NCI-H2196 treated with DMSO at 0.1 percent for 48 hours (cell line): ENCODE results near the gene LRRFIP2.

Experiments used
- DNase-seq: peaks from one replicate; lab custom pipeline; 2025; ENCODE audit not compliant: unreplicated experiment; lab: John Stamatoyannopoulos, UW

The LRRFIP2 gene

DNA sequence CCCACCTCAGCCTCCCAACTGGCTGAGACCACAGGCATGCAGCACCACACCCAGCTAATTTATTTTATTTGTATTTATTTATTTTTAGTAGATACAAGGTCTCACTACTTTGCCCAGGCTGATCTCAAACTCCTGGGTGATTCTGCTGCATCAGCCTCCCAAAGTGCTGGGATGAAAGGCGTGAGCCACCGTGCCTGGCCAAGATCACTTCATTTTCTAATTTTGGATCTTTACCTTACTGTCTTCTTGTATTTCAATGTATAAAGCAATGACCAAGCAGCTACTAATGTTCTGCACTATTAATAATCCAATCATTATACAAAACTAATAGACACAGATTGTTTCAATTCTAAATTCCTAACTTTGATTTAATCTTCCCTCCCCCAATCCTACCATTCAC lies 56.2 kb downstream of the LRRFIP2 start:
- no peak for DNase-seq

GRCh38 chr3:37117548-37117947 lies 56.8 kb downstream of the LRRFIP2 start:
- no peak for DNase-seq

DNA sequence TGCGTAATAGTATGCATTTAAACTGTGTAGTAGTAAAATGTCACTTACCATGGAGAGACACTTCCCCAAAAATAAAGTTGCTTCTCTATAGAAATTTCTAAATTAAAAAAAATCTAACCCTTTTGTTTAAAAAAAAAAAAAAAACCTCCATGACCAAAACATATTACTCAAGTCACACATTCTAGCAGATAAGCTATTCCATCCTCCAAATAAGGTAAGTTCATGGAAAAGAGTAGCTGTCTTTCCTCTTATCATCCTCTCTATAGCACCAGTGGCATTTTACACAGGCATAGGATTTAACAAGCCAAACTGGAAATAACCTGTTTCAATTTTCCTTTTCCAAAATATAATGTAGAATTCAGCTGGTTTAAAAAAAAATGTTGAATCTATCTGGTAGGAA lies 57.4 kb downstream of the LRRFIP2 start:
- DNase-seq = no peak

DNA sequence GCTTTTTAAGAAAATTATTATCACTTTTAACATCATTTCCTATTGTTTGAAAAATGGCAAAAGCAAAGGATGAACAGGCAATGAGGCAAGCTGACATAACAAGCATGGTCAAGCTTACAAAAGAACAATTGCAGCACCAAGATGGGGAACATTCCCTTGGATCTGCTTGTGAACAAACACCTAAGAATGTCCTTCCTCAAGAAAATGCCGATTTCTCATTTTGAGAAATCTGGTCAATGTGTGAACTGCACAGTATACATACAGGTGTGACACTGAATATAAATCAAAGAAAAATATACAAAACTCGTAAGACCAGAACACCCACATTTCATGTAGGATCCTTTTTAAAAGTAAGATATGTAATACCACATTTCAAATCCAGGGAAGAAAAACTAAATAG lies 58.9 kb downstream of the LRRFIP2 start:
- no peak for DNase-seq

GRCh38 chr3:37114251-37115145 lies 59.9 kb downstream of the LRRFIP2 start:
- no peak for DNase-seq

DNA sequence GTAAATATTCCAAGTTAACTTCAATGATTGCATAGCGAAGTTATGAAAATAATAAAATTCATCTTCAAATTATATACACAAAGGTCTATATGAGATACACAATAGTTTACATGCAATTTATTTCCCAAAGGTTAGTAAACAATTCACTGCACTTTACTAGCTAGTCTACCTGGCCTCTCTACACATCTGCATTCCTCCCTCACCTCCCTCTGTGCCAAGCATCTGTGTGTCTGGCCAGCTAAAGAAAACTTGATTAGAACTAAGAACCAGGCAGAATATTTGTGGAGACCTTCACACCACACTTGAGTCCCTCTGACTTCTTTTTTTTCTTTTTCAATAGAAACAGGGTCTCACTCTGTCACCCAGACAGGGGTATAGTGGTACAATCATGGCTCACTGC lies 61.4 kb downstream of the LRRFIP2 start:
- DNase-seq = no peak

GRCh38 chr3:37111199-37111598 lies 63.2 kb downstream of the LRRFIP2 start:
- no peak for DNase-seq

DNA sequence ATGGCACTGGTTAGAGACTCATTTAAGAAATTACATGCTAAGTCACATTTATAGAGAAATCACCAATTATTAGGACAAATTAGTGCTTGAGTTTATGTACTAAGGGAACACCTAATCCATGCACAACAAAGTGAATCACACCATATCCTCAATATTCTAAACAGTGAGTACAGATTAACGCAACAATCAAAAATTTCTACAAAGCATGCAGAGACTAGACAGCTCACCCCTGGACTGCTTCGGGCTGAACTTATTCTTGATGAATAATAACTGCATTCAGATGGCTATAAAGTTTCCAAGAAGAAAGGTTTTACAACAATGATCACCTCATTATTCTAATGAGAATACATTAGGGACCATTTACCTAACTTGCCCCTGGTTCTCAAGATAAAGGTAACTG lies 66.5 kb downstream of the LRRFIP2 start:
- DNase-seq = no peak

DNA sequence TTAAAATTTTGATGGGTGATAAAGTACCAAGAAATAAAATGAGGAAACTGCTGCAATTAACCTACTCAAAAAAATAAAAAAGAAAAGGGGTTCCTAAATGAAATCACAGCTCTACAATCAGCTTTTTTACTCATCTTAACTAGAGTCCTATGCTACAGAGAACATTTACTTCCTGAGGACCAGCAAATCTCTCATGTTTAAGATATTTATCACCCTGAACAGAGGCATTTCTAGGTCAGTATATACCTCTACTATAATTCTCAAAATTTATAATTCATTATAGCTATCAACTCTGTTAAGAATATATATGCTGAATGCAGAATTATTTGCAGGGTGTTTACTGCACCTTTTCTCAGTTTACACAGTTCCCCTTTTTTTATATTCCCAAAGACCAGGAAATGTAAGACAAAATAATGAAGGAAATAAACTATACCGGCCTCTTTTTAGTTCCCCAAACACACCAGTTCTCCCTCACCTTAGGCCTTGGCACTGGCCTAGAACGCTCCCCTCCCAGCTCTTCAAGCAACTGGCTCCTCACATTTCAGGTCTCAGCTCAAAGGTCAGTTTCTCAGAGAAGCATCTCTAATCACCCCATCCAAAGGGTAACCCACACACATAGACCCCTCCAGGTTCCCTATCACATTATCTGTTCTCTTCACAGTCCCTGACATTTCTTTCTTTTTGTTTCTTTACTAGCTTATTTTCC lies 71.1 kb downstream of the LRRFIP2 start:
- DNase-seq = no peak

- DNase-seq = no peak
These were observed 74.0 kb downstream of the LRRFIP2 start for GRCh38 chr3:37100411-37100810.

DNA sequence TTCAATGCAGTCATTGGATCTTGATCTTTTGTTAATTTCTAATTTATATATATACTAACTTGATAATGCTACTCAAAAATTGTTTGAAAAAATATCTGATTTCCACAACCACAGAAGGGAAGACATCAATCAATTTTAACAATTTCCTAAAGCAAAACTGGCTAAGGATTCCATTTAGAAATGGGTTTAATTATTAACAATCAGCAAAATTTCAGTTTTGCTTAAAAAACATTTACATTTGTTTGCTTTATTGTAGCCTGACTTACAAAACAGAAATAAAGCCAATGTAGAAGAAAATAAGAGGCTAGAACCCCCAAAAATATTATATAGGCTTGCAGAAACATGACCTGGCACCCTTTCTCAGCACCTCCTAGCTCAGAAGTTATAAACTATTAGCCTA lies 74.9 kb downstream of the LRRFIP2 start:
- no peak for DNase-seq

GRCh38 chr3:37098884-37099283 lies 75.5 kb downstream of the LRRFIP2 start:
- no peak for DNase-seq

DNA sequence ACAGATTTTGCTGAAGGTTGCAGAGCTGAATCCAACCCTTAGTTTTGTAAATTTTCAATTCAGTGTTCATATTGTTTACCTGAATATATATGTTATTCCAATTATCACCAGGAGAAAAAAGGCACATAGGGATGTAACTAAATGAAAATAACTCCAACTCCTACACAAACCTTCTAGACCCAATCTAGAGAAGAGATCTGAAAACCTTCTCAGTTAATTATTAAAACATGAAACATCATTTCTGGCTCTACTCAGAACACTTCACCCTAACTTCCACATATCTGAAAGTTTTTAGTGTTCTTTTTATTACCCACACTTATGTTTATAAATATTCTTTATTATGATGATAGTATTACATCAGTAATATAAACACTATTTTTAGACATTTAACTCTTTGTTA lies 76.6 kb downstream of the LRRFIP2 start:
- DNase-seq = no peak

DNA sequence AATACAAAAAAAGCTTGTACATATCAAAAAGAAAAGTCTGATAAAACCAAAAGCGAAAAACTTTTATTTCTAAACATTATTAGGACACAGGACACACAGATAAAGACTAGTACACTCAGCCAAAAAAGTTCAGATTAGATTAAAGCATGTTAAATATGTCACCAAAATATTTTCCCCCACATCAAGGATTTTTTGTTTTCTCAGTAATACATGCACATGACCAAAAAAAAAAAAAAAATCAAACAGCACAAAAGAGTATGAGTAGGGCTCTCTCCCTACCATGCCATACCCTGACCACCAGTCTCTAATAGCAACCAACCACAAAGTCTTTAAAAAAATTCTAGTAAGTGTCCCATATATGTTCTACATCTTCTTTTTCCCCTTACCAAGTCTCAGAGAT lies 77.4 kb downstream of the LRRFIP2 start:
- DNase-seq = no peak

DNA sequence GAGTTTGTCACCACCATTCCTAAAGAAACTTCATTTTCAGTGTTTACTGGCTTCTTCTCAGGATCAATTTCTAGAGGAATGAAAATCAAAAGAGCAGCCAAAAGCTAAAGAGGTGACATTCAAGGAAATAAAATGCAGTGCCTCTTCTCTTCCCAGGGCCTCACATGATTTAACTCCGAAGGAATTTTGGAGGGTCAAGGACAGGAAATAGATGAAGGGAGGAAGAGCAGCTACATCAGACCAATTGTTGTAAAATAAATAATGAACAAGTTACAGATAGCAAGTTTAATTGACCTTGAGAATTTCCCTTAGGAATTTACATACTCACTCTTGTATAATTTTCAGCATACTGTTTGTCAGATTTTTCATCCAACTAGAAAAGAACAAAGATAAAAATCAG lies 78.1 kb downstream of the LRRFIP2 start:
- no peak for DNase-seq

DNA sequence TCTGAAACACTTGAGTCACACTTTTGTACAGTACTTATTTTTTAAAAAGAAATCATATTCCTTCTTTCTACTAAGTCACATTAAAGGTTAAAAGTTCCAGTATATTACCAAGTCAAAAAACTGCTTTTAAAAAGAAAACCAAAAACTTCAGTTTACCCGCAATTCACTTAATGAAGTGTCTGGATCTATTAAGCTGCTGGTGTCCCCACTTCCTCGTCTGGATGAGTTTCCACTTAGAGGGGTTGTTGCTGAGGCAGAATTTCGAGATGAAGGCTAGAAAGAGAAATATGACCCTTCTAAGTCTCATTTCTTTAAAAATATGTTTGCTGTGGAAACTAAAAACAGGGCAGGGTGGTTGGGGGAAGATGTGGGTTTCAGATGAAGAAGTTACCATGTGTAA lies 79.7 kb downstream of the LRRFIP2 start:
- DNase-seq = no peak

DNA sequence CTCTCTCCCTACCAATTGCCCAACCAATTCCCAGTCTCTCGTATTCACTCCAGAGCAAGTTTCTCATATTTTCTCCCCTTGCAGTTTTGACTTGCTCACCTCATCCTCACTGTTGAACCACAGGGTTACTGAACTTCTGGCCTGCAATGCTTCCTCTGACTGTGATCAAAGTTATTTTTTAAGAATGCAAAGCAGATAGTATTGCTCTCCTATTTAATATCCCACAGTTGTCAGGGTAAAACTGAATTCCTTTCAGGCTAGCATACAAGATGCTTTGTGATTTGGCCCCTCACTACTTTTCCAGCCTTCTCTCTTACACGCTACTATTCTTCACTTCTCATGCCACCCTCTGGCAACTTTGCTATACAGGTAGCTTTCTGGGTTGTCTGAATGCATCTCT lies 80.9 kb downstream of the LRRFIP2 start:
- no peak for DNase-seq

DNA sequence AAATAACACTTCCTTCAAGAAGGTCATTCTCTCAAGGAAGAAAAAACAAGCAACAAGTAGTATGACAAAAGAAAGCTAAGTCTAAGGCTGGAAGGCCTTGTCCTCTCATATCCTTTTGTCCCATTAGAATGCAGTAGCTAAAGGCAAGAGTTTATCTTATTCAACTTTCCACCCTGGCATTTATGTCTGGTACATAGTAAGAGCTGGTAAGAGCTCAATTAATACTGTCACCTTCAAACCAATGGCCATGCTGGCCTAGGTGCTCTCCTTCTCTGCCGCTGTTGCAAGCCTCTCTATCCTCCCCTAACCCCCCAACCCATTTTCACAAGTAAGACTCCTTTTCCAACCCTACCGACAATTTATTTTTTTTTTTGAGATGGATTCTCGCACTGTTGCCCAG lies 81.9 kb downstream of the LRRFIP2 start:
- DNase-seq = no peak

- DNase-seq = no peak
These were observed 86.5 kb downstream of the LRRFIP2 start for GRCh38 chr3:37087870-37088269.

- no peak for DNase-seq
These were observed 87.5 kb downstream of the LRRFIP2 start for GRCh38 chr3:37086918-37087317.

- no peak for DNase-seq
These were observed 92.1 kb downstream of the LRRFIP2 start for GRCh38 chr3:37082317-37082716.

DNA sequence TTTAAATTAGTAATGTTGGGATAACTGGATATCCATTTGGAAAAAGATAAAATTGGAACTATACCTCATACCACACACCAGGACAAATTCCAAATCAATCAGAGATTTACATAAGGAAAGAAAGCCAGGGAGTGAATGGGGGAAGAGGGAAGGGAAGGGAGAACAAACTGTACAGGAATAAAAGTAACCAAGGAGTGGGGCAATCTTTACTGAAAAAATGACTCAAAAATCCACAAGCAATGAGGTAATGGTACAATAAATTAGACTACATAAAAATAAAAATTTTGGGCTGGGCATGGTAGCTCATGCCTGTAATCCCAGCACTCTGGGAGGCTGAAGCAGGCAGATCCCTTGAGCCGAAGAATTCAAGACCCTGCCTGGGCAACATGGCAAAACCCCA lies 98.4 kb downstream of the LRRFIP2 start:
- DNase-seq = no peak

GRCh38 chr3:37074178-37074577 lies 100.2 kb downstream of the LRRFIP2 start:
- no peak for DNase-seq
